Activated T-helper 1 cell treated with anti-CD3 and anti-CD28 coated beads, Interleukin-12 subunit alpha, Interleukin-12 subunit beta, Interleukin-2, Interleukin-4 antibody, amounts not matched to agents 30 ng/mL and 10 ng/mL and 1 ng/mL, durations not matched to agents 14 hours and 24 hours and 36 hours (primary cell): ENCODE data around the gene CCDC172. TPM values are rescaled to one million over a fixed set of nuclear protein-coding genes. Genes with fewer than 3 reads are reported as not detected.

Experiments used
- DNase-seq: peaks from one replicate; pipeline ENCODE4 v3.0.0; 2021; ENCODE audit warnings: low spot score
- H3K27ac Mint-ChIP-seq: one replicate; pipeline ENCODE4 v1.8.0; 2021; ENCODE audit warnings: mild to moderate bottlenecking, mixed read lengths
- H3K27me3 Mint-ChIP-seq: one replicate; pipeline ENCODE4 v1.8.0; 2022; ENCODE audit warnings: mild to moderate bottlenecking, moderate library complexity, mixed read lengths; ENCODE audit not compliant: insufficient read depth
- H3K36me3 Mint-ChIP-seq: one replicate; pipeline ENCODE4 v1.8.0; 2021; ENCODE audit warnings: low read depth, mixed read lengths
- H3K4me1 Mint-ChIP-seq: one replicate; pipeline ENCODE4 v1.8.0; 2021; ENCODE audit warnings: low read depth, mixed read lengths
- H3K4me3 Mint-ChIP-seq: one replicate; pipeline ENCODE4 v1.8.0; 2021; ENCODE audit warnings: mild to moderate bottlenecking, moderate library complexity, mixed read lengths
- H3K9me3 Mint-ChIP-seq: one replicate; pipeline ENCODE4 v1.8.0; 2021; ENCODE audit warnings: mixed read lengths
- intact Hi-C: fragments of 100-400 bp; cut with micrococcal nuclease; formaldehyde crosslinking; loops from one replicate; pipeline ENCODE4 v1.15.1; 2024
- total RNA-seq: library from RNA; stranded (reverse); gene quantifications from 2 replicates; pipeline ENCODE4 v1.2.3, GENCODE V29; 2022

CCDC172 gene, protein sequence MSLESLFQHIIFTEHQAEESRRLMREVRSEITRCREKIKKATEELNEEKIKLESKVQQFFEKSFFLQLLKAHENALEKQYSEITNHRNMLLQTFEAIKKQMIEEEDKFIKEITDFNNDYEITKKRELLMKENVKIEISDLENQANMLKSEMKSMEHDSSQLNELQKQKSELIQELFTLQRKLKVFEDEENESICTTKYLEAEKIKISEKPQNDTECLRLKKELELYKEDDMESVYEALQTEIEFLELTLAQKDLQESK
- not detected in 2 replicates for total RNA-seq

DNA sequence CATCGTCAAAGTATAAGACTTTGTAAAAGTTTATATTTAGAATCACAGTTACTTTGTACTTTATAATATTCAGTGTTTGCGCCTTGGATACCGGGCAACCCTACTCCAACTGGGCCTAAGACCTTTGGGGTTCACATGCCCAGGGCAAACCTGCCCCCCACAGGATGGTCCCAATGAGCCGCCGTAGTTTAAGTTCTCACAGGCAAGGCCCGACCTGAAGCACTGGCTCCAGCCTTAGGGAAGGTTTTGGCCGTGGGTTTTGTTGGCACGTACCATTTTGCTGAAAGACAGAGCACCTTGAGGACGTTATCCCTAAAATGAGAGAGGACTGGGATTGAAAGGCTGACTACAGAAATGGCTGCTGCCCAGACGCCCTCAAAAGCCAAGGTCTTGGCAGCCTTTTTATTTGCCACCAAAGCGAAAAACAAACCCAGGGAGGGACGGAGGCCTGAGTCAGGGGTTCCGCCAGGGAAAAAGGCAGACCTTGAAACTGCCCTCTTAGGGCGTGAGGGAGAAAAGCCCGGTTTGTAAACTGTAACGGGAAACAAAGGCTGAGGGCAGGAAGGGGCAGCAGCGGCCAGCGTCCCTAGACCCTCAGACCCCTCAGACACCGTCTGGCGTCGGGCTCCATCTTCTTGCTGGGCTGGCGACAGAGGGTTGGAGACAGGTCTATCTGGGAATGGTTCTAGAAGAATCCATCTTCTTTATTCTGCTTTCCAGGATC, at the start of gene CCDC172:
Gene CCDC172, plus strand, starts transcription at position 222 of the 724 bp plus-strand sequence. CDS start 564 bp downstream, outside the sequence.
- peaks cover 5% of the 10 kb centered on the region for H3K27me3 Mint-ChIP-seq

DNA sequence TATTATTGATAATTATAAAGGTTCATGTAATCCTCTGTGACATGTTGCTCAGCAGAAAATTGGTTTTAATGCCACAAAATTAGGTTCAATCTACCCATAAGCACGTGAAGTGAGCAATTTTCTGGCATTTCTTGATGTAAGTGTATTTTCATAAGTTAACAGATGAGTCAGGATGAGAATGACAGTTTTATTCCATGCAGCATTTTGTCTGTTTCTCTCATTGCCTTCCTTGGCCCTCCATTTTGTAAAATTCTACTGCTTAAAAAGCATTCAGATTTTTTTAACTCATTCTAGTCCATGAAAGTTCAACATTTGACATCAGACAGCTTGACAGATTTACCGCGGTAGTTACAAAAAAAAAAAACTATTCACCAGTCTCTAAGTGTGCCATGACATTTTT, 47.3 kb upstream of the CCDC172 start:
- Mint-ChIP-seq H3K4me1 (peaks cover 10% of the 10 kb centered on the region), H3K36me3 (no peaks in the 10 kb centered on the region), H3K4me3 (no peak overlapping the region), H3K27ac (no peak overlapping the region), H3K27me3 (peaks cover 43% of the 10 kb centered on the region), H3K9me3 (no peaks in the 10 kb centered on the region)
- DNase-seq: no peak
- intact Hi-C loops: no loop called here

More for the DNA sequence above, at the start of gene CCDC172:
- H3K9me3 Mint-ChIP-seq: no peaks in the 10 kb centered on the region
- no peak within 1 kb of the TSS for H3K4me3 Mint-ChIP-seq
- no peaks in the 10 kb centered on the region for H3K4me1 Mint-ChIP-seq
- intact Hi-C loops: no loop called here
- no peaks in the 10 kb centered on the region for H3K36me3 Mint-ChIP-seq
- no peak for DNase-seq
- H3K27ac Mint-ChIP-seq: no peak within 1 kb of the TSS

DNA sequence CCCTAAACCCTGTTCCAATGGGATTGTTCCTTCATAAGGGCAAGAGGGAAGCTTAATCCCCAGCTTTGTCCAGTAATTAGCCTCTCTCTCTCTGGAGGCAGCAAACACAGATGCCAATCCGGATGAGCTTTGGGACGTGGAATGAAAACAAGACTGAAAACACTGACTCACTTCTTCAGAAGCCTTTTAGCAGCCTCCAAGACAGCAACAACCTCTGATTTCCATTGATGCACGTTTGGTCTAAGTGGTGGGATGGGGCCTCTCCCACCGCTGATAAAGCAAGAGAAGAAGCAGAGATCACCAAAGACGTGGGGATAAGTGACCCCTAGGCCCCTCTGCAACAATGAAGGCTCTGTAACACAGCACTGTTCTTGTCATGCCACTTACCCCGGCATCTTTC, 45.4 kb upstream of the CCDC172 start:
- H3K4me1 Mint-ChIP-seq: peaks cover 4% of the 10 kb centered on the region
- DNase-seq: no peak
- H3K4me3 Mint-ChIP-seq: no peak overlapping the region
- H3K27me3 Mint-ChIP-seq: peaks cover 29% of the 10 kb centered on the region
- intact Hi-C loops: no loop called here
- no peaks in the 10 kb centered on the region for H3K9me3 Mint-ChIP-seq
- H3K36me3 Mint-ChIP-seq: no peaks in the 10 kb centered on the region
- H3K27ac Mint-ChIP-seq: no peak overlapping the region

DNA sequence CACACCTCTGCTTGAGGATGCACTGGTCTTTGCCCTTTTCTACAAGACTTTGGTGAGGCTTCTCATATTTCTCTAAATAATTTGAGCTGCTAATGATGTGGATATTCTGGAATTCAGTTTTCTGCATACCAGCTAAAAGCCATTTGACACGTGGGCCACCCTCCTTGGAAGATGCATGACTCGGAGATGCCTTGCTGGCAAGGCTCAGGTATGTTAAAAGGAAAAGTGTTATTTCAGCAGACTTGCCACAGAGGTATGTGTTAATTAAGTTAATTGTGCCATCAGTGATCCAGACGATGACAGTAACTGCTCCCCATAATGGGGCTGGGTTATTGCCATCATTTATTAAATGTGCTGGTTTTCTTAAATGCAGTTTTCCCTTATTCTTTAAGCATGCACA, 42.5 kb upstream of the CCDC172 start:
- H3K36me3 Mint-ChIP-seq: no peaks in the 10 kb centered on the region
- peaks cover 8% of the 10 kb centered on the region for H3K27me3 Mint-ChIP-seq
- H3K4me1 Mint-ChIP-seq: no peaks in the 10 kb centered on the region
- H3K4me3 Mint-ChIP-seq: no peak overlapping the region
- intact Hi-C loops: no loop called here
- no peaks in the 10 kb centered on the region for H3K9me3 Mint-ChIP-seq
- no peak for DNase-seq
- no peak overlapping the region for H3K27ac Mint-ChIP-seq

DNA sequence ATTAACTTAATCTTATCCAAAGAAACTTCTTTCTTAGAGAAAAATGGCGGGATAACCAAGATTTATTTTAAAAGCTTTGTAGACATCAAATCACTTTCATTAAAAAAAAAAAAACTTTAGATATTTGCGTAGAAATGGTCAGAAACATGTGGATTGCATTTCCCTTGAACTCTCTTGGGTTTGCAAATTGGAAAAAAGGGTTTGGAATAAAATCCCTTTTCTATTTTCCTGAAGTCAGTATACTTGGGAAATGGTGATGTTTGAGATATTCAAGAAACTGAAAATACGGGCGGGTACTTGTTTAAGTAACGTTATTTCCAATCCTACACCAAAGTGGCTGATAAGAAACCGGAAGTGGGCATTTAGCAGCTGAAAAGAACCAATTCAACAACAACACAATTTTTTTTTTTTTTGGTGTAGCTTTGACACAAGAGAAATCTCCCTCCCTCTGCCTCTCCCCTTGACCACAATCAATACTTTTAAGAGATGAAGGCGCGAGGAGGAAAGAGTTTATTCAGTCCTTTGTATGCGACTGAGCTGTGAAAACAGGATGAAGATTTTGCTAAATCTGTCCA, 37.5 kb upstream of the CCDC172 start:
- H3K27me3 Mint-ChIP-seq: peaks cover 2% of the 10 kb centered on the region
- H3K36me3 Mint-ChIP-seq: no peaks in the 10 kb centered on the region
- H3K9me3 Mint-ChIP-seq: no peaks in the 10 kb centered on the region
- H3K4me1 Mint-ChIP-seq: no peaks in the 10 kb centered on the region
- intact Hi-C loops: loop anchor here (5.0 kb wide), 1 partner anchor 489 kb away; no protein-coding TSS in a partner anchor
- DNase-seq: no peak
- no peak overlapping the region for H3K4me3 Mint-ChIP-seq
- H3K27ac Mint-ChIP-seq: no peak overlapping the region

DNA sequence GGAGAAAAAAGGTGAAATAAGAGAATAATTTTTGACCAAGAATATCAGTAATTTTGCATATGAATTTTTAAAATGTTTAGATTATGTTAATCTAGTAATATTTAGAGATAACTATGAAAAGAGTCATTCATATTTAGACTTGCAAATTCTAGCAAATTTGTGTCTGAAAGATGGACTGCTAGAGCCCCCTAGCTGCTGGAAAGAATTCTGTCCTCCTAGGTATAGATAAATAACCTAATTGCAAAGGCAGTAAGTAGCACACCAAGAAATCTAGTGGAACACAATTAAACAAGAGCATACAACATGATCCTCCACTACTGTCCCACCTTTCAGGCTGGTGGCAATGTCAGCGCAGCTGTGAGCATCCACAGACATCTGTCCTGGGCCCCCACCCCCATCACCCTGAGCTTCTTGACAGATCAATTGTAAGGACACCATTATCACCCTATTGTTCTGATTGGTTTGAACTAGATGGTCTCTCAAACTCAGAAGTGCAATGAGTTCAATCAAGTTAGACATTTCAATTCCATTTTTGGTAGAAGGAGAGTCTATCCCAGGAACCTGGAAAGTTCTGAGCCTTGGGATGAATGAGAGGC, 36.2 kb upstream of the CCDC172 start:
- Mint-ChIP-seq H3K36me3 (no peaks in the 10 kb centered on the region), H3K27ac (no peak overlapping the region), H3K27me3 (peaks cover 2% of the 10 kb centered on the region), H3K9me3 (no peaks in the 10 kb centered on the region), H3K4me3 (no peak overlapping the region), H3K4me1 (no peaks in the 10 kb centered on the region)
- no peak for DNase-seq
- intact Hi-C loops: loop anchor here (5.0 kb wide), 1 partner anchor 491 kb away; no protein-coding TSS in a partner anchor

DNA sequence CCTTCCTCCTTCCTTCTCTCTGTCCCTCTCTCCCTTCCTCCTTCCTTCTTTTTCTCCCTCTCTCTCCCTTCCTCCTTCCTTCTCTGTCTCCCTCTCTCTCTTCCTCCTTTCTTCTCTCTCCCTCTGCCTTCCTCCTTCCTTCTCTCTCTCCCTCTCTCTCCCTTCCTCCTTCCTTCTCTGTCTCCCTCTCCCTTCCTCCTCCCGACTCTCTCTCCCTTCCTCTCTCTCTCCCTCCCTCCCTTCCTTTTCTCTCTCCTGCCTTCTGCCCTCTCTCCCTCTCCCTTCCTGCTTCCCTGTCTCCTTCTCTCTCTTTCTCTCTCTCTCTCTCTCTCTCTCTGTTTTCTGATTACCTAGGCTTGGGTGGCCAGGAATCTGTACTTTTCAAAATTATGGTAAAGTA, 34.6 kb upstream of the CCDC172 start:
- no peaks in the 10 kb centered on the region for H3K4me1 Mint-ChIP-seq

DNA sequence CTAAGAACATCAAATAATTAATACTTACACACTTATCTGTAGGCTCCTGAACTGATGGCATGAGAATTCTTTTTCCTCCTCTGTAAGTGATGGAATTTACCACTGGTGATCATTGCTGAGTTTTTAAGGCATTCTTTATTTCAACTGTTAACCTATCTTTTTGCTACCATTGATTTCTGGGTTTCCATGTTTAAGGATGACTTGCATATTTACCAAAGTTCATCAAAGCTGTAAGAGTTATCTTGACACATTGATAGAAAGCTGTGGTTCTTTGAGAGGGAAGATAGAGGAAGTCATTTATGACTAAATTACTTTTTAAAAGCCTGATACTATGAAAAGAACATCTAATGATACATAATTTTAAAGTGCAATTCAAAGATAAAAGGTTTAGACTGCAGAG, 31.8 kb upstream of the CCDC172 start:
- Mint-ChIP-seq H3K27ac (no peak overlapping the region), H3K4me1 (no peaks in the 10 kb centered on the region), H3K27me3 (no peaks in the 10 kb centered on the region), H3K9me3 (no peaks in the 10 kb centered on the region), H3K36me3 (no peaks in the 10 kb centered on the region), H3K4me3 (no peak overlapping the region)
- intact Hi-C loops: no loop called here
- no peak for DNase-seq

More for the DNA sequence above, 34.6 kb upstream of the CCDC172 start:
- Mint-ChIP-seq H3K4me3 (no peak overlapping the region), H3K27me3 (peaks cover 2% of the 10 kb centered on the region), H3K27ac (no peak overlapping the region), H3K9me3 (no peaks in the 10 kb centered on the region), H3K36me3 (no peaks in the 10 kb centered on the region)
- DNase-seq: no peak
- intact Hi-C loops: loop anchor here (5.0 kb wide), 1 partner anchor 492 kb away; no protein-coding TSS in a partner anchor

DNA sequence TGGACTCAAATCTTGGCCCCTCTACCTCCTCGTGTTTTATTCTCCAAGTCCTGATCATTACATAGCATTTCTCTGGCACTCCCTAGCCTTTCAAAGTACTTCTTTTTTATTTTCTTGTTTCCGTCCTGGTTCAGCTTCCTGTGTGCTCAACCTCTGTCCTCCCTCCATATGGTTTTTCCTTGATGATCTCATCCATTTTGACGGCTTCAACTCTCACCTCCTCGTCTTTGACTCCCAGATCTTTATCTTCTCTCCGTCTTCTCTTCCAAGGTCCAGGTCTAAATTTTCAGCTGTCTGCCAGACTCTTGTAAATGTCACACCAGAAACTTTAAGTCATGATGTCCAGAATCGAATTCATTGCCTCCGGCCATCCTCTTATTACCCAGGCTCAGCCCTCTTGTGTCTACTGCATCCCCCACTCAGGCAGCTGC, 27.9 kb upstream of the CCDC172 start:
- no peaks in the 10 kb centered on the region for H3K27me3 Mint-ChIP-seq
- H3K4me1 Mint-ChIP-seq: no peaks in the 10 kb centered on the region
- intact Hi-C loops: no loop called here
- no peak for DNase-seq
- no peak overlapping the region for H3K27ac Mint-ChIP-seq
- no peaks in the 10 kb centered on the region for H3K9me3 Mint-ChIP-seq
- no peaks in the 10 kb centered on the region for H3K36me3 Mint-ChIP-seq
- no peak overlapping the region for H3K4me3 Mint-ChIP-seq

DNA sequence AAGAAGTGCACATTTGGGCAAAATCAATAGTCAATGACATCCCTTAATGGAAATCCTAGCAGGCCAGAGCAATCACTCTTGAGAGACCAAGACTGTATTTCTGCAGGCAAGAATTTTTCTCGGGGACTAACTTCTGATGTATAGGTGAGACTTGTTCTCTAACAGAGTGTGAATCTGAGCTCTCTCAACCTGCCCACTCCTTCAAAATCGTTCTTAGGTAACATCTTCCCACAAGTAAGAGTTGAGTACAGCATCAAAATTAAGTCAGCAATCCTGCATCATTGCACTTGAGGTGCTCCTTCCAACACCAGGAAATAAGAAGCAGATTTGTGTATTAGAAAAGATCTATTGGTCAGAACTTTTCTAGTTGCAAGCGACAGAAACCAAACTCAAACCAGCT, 25.7 kb upstream of the CCDC172 start:
- Mint-ChIP-seq H3K4me3 (no peak overlapping the region), H3K27me3 (no peaks in the 10 kb centered on the region), H3K9me3 (no peaks in the 10 kb centered on the region), H3K27ac (no peak overlapping the region), H3K36me3 (no peaks in the 10 kb centered on the region), H3K4me1 (no peaks in the 10 kb centered on the region)
- intact Hi-C loops: no loop called here
- no peak for DNase-seq

DNA sequence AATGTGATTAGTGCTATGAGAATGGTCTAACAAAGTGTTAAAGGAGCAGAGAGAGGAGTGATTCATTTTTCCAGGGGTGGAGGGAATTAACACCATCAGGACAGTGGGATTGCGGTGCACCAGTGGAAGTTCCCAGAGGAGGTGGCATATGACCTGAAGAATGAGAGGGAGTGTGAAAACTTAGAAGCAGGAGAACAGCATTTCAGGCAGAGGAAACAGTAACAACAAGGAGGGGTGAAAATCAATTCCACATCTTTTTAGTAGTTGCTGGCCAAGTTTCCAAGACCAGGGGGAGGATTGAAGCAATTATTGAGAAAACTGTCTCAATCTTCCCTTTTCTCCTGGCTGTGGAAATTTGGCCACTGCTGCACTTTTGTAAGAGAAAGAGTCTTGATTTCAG, 23.7 kb upstream of the CCDC172 start:
- H3K9me3 Mint-ChIP-seq: no peaks in the 10 kb centered on the region
- H3K27ac Mint-ChIP-seq: no peak overlapping the region
- H3K4me3 Mint-ChIP-seq: no peak overlapping the region
- no peaks in the 10 kb centered on the region for H3K36me3 Mint-ChIP-seq
- no peaks in the 10 kb centered on the region for H3K4me1 Mint-ChIP-seq
- no peaks in the 10 kb centered on the region for H3K27me3 Mint-ChIP-seq
- intact Hi-C loops: no loop called here
- DNase-seq: no peak

DNA sequence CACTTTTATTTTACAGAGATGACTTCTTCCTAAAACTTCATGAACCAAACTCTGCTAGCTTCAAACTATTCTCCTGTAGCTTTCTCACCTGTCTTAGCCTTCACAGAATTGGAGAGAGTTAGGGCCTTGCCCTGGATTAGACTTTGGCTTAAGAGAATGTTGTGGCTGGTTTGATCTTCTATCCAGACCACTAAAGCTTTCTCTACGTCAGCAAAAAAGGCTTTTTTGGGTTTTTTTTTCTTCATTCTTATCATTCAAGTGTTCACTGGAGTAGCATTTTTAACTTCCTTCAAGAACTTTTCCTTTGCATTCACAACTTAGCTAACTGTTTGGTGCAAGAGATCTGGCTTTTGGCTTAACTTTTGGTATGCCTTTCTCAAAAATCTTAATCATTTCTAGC, 19.3 kb upstream of the CCDC172 start:
- H3K9me3 Mint-ChIP-seq: no peaks in the 10 kb centered on the region
- no peaks in the 10 kb centered on the region for H3K4me1 Mint-ChIP-seq
- no peaks in the 10 kb centered on the region for H3K36me3 Mint-ChIP-seq
- H3K27me3 Mint-ChIP-seq: no peaks in the 10 kb centered on the region
- intact Hi-C loops: no loop called here
- no peak for DNase-seq
- no peak overlapping the region for H3K27ac Mint-ChIP-seq
- no peak overlapping the region for H3K4me3 Mint-ChIP-seq

DNA sequence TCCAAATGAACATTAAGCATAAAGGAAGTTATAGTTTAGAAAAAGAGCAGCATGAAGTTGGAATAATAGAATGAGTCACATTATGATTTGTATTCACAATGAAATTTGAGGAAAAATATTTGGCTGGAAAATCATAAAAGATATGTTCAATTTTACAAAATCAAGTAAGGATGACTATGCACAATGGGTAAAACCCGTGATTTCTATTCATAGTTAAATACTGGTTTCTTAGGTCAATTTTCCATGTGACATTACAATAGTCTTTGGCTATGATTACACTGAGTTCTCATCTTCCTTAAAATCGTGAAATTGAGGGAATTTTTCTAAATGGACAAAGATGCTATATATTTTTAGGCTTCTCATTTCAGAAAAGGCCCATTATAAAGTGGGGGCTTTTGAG, 17.4 kb upstream of the CCDC172 start:
- Mint-ChIP-seq H3K9me3 (no peaks in the 10 kb centered on the region), H3K4me3 (no peak overlapping the region), H3K27me3 (no peaks in the 10 kb centered on the region), H3K27ac (no peak overlapping the region), H3K4me1 (no peaks in the 10 kb centered on the region), H3K36me3 (no peaks in the 10 kb centered on the region)
- intact Hi-C loops: no loop called here
- no peak for DNase-seq
